ENCODE measurements around the gene HAO1. TPM values are rescaled to one million over a fixed set of nuclear protein-coding genes. Genes with fewer than 3 reads are reported as not detected.
"Not testable (repeated sequence)": the region's sequence is repeated elsewhere in the genome, so short reads cannot be mapped to it uniquely, and the experiment has no call there.

HAO1 gene
- total and polyA plus RNA-seq, 9 donors = not detected

DNA sequence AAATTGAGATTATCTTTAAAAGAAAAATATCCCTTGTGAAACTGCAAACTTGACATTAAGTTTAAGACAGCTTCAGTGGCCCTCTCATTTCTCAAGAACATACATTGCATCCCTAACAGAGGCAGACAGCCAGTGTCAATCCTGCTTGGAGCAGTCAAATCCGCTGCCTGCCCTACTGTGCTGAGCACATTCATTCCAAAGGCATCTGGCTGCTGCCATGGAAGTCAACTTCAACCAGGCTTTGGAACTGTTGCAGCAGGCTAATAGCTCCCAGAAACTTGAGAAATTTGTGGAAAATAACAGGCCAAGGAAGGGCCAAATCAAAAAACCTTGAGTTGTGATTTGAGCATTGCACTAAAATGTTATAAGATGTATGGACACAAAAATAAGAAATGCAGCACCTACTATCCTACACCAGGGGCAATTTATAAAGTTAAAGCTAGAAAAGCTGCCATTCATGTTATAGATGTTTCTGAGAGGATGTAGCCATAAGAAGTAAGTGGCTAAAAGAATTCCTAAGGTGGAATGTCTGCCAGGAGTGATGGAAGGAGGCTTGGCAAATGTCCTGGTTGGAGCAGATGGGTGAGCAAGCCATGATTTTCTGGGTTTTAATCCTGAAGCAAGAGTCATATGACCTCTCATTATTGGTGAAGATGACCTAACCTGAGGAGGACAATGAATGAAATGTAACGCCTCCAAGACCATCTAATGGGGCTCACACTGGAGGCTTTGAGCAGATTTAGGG, 31.4 kb upstream of the HAO1 start:
- WGBS, 3 donors = 90 to 97% (median 95%) methylated on average over 2 of the region's 2 CpGs
- Histone ChIP-seq H3K36me3 (no peaks in the 10 kb centered on the region), H3K9me3 (no peaks in the 10 kb centered on the region), H3K4me1 (ENCODE audit: insufficient read depth) (no peaks in the 10 kb centered on the region), H3K27me3 (no peaks in the 10 kb centered on the region), H3K27ac (no peak overlapping the region), H3K4me3 (no peak overlapping the region)
- TF ChIP-seq POLR2A (IDR thresholded peaks at IDR 0.05) (no peak), EP300 (IDR thresholded peaks at IDR 0.05) (no peak)
- TF ChIP-seq, protein P1, sequence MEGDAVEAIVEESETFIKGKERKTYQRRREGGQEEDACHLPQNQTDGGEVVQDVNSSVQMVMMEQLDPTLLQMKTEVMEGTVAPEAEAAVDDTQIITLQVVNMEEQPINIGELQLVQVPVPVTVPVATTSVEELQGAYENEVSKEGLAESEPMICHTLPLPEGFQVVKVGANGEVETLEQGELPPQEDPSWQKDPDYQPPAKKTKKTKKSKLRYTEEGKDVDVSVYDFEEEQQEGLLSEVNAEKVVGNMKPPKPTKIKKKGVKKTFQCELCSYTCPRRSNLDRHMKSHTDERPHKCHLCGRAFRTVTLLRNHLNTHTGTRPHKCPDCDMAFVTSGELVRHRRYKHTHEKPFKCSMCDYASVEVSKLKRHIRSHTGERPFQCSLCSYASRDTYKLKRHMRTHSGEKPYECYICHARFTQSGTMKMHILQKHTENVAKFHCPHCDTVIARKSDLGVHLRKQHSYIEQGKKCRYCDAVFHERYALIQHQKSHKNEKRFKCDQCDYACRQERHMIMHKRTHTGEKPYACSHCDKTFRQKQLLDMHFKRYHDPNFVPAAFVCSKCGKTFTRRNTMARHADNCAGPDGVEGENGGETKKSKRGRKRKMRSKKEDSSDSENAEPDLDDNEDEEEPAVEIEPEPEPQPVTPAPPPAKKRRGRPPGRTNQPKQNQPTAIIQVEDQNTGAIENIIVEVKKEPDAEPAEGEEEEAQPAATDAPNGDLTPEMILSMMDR (IDR thresholded peaks at IDR 0.05) = no peak
- intact Hi-C loops (cut with DNase I) = no loop called here
- DNase-seq = no peak

DNA sequence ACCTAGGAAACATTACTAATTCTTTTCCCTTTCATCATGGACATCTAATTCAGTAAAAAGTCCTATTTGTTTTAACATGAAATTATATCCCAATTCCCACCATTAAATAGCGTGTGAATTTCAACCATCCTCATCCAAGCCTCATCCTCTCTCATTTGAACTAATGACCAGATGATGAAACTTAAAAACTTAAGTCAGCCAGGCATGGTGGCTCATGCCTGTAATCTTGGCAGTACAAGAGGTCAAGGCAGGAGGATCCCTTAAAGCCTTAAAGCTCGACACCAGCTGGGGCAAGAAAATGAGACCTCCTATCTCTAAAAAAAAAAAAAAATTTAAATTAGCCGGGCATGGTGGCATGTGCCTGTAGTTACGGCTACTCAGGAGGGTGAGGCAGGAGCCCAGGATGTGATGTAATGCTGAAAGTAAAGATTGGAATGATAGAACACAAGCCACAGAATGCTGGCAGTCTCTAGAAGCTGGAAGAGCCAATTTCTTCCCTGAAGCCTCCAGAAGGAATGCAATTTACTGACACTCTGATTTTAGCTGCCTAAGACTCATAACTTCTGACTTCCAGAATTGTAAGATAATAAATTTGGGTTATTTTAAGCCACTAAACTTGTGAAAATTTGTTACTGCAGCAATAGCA, 27.1 kb upstream of the HAO1 start:
- 40 to 57% (median 51%) methylated on average over 4 of the region's 4 CpGs for WGBS, 3 donors
- Histone ChIP-seq H3K36me3 (no peaks in the 10 kb centered on the region), H3K27me3 (no peaks in the 10 kb centered on the region), H3K9me3 (no peaks in the 10 kb centered on the region), H3K4me1 (ENCODE audit: insufficient read depth) (no peaks in the 10 kb centered on the region), H3K4me3 (no peak overlapping the region), H3K27ac (no peak overlapping the region)
- DNase-seq = no peak
- intact Hi-C loops (cut with DNase I) = no loop called here
- no peak for TF ChIP-seq POLR2A (IDR thresholded peaks at IDR 0.05)
- no peak for TF ChIP-seq EP300 (IDR thresholded peaks at IDR 0.05)
- TF ChIP-seq, protein P1 (IDR thresholded peaks at IDR 0.05) = no peak

DNA sequence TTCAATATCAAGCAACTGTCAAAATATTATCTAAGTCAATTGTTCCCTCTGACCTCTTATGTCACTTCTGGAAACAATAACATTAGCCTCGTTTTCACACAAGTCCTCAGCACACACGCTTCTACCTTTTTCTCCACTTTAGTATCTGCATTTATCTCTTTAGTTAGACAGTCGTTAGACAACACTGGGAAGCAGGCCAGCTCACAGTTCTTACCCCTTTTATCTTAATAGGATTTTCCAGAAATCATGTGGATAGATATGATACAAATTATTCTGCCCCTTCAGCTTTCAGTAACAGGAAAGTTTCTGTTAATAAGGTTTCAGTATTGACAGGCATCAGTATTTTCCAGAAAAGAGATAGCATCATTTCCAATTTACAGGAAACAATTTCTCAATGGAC, 25.9 kb upstream of the HAO1 start:
- WGBS, 3 donors = 14 to 22% (median 19%) methylated on average over 3 of the region's 3 CpGs
- TF ChIP-seq EP300 (IDR thresholded peaks at IDR 0.05) (no peak), POLR2A (IDR thresholded peaks at IDR 0.05) (no peak)
- TF ChIP-seq, protein P1 (IDR thresholded peaks at IDR 0.05) = no peak
- Histone ChIP-seq H3K4me1 (ENCODE audit: insufficient read depth) (no peaks in the 10 kb centered on the region), H3K36me3 (no peaks in the 10 kb centered on the region), H3K27me3 (no peaks in the 10 kb centered on the region), H3K9me3 (no peaks in the 10 kb centered on the region), H3K4me3 (no peak overlapping the region), H3K27ac (no peak overlapping the region)
- no peak for DNase-seq
- intact Hi-C loops (cut with DNase I) = no loop called here

DNA sequence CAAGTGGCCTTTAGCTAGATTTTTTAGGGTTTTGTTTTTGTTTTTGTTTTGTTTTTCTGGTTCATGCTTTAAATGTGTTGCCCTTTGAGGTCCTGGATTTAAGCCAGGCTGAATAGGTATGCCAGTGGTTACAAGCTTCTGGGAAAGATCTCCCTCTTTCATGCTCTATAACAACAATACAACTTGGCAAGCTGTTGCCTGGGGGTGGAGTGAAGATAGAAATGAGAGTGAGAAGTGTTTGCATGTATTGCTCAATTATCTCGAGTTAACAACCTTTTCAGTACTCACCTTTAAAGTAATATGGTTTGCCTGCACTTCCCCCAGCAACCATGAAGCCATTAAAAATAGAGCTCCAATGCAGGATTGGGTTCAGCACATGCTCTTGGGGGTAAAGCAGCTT, 19.2 kb upstream of the HAO1 start:
- intact Hi-C loops (cut with DNase I) = no loop called here
- 33 to 45% (median 41%) methylated on average over 1 of the region's 1 CpG for WGBS, 3 donors

DNA sequence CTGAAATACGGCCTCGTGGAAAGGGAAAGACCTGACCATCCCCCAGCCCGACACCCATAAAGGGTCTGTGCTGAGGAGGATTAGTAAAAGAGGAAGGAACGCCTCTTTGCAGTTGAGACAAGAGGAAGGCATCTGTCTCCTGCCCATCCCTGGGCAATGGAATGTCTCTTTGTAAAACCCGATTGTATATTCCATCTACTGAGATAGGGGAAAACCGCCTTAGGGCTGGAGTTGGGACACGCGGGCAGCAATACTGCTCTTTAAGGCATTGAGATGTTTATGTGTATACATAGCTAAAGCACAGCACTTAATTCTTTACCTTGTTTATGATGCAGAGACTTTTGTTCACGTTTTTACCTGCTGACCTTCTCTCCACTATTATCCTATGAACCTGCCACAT, 16.3 kb upstream of the HAO1 start:
- H3K36me3 ChIP-seq; H3K9me3 ChIP-seq; intact Hi-C loops (cut with DNase I); DNase-seq; H3K27me3 ChIP-seq; H3K27ac ChIP-seq; H3K4me3 ChIP-seq; H3K4me1 ChIP-seq (ENCODE audit: insufficient read depth): not testable (repeated sequence)
- WGBS, 3 donors = 78 to 81% (median 80%) methylated on average over 9 of the region's 9 CpGs

More for the DNA sequence above, 19.2 kb upstream of the HAO1 start:
- no peaks in the 10 kb centered on the region for H3K36me3 ChIP-seq
- DNase-seq = no peak
- H3K9me3 ChIP-seq = no peaks in the 10 kb centered on the region
- H3K4me1 ChIP-seq (ENCODE audit: insufficient read depth) = no peaks in the 10 kb centered on the region
- TF ChIP-seq POLR2A (IDR thresholded peaks at IDR 0.05) (no peak), EP300 (IDR thresholded peaks at IDR 0.05) (no peak)
- TF ChIP-seq, protein P1 (IDR thresholded peaks at IDR 0.05) = no peak
- H3K4me3 ChIP-seq = no peak overlapping the region
- H3K27ac ChIP-seq = no peak overlapping the region
- H3K27me3 ChIP-seq = no peaks in the 10 kb centered on the region

Data from ovary (tissue), 9 donors.